Measurements from ENCODE around the gene ITGB1BP1. TPM values are rescaled to one million over a fixed set of nuclear protein-coding genes. Genes with fewer than 3 reads are reported as not detected.

The ITGB1BP1 gene
- total RNA-seq, 2 experiments from 2014 or later: 24.4 to 25.0 TPM

DNA sequence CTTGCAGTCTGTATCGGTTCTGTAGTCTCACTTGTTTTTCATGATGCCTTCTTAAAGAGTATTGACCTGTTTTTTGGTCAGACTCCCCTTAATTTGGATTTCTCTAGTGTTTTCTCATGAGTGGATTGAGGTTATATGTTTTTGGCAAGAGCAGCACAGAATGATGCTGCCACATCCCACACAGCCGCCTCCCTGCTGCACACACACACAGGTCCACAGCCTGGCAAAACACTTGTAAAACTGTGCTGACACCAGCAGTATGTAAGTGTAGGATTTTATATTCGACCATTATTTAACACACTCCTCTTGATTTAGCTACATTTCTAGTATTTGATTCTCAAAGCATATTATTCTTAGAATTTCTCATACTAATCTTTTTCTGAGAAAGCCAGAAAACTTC is 68.1 kb downstream of the ITGB1BP1 start:
- Mint-ChIP-seq H3K4me3 (no peak overlapping the region), H3K27ac (no peak overlapping the region), H3K9me3 (no peaks in the 10 kb centered on the region), H3K4me1 (ENCODE audit: low read depth) (no peaks in the 10 kb centered on the region), H3K27me3 (peaks cover 41% of the 10 kb centered on the region), H3K36me3 (ENCODE audit: low read depth) (no peaks in the 10 kb centered on the region)
- Histone ChIP-seq H3K4me1 (ENCODE audit: insufficient read depth, low read length) (no peaks in the 10 kb centered on the region), H3K36me3 (ENCODE audit: insufficient read depth, low read length) (no peaks in the 10 kb centered on the region), H3K27ac (ENCODE audit: low read depth in 1 of 2, low read length in 2 of 2) (no peak overlapping the region), H3K9me3 (ENCODE audit: control insufficient read depth in 1 of 2, insufficient read depth in 1 of 2, low read length in 2 of 2) (no peaks in the 10 kb centered on the region), H3K4me3 (ENCODE audit: low read length) (no peak overlapping the region), H3K27me3 (ENCODE audit: control insufficient read depth in 1 of 2, insufficient read depth in 2 of 2, low read length in 2 of 2) (peaks cover 0 to 4% of the 10 kb centered on the region in 2 experiments)
- TF ChIP-seq CTCF (IDR thresholded peaks at IDR 0.05): no peak
- DNase-seq: no peak
- CTCF ChIA-PET: no interaction called here
- ATAC-seq (ENCODE audit: poor library complexity): no peak
- POLR2A ChIA-PET: no interaction called here
- intact Hi-C loops (cut with DNase I, micrococcal nuclease): no loop called here

DNA sequence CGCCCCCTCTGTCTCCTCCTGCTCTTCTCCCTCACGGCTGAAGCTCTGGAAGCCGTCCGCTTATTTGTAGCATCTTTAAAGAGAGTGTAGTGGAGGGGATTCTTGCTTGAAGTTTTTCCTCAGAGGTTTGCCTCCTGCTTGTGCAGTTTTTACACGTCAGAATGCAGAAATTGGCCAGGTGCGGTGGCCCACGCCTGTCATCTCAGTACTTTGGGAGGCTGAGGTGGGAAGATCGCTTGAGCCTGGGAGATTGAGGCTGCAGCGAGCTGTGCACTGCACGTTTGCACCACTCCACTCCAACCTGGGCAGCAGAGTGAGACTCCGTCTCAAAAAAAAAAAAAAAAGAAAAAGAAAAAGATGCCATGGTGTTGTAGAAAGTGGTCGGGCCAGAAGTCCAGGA is 69.0 kb downstream of the ITGB1BP1 start:
- H3K27me3 Mint-ChIP-seq: peaks cover 37% of the 10 kb centered on the region
- no peak overlapping the region for H3K27ac ChIP-seq (ENCODE audit: low read depth in 1 of 2, low read length in 2 of 2)
- no peaks in the 10 kb centered on the region for H3K36me3 Mint-ChIP-seq (ENCODE audit: low read depth)
- no peaks in the 10 kb centered on the region for H3K4me1 ChIP-seq (ENCODE audit: insufficient read depth, low read length)
- CTCF ChIA-PET: no interaction called here
- no peaks in the 10 kb centered on the region for H3K9me3 Mint-ChIP-seq
- peaks cover 0 to 4% of the 10 kb centered on the region in 2 experiments for H3K27me3 ChIP-seq (ENCODE audit: control insufficient read depth in 1 of 2, insufficient read depth in 2 of 2, low read length in 2 of 2)
- intact Hi-C loops (cut with DNase I, micrococcal nuclease): no loop called here
- DNase-seq (no peak), ATAC-seq (ENCODE audit: poor library complexity) (no peak)
- no peak overlapping the region for H3K4me3 ChIP-seq (ENCODE audit: low read length)
- TF ChIP-seq CTCF (IDR thresholded peaks at IDR 0.05): no peak
- no peak overlapping the region for H3K4me3 Mint-ChIP-seq
- H3K9me3 ChIP-seq (ENCODE audit: control insufficient read depth in 1 of 2, insufficient read depth in 1 of 2, low read length in 2 of 2): no peaks in the 10 kb centered on the region
- POLR2A ChIA-PET: no interaction called here
- no peak overlapping the region for H3K27ac Mint-ChIP-seq
- no peaks in the 10 kb centered on the region for H3K4me1 Mint-ChIP-seq (ENCODE audit: low read depth)
- no peaks in the 10 kb centered on the region for H3K36me3 ChIP-seq (ENCODE audit: insufficient read depth, low read length)

Other genes with a start within 250 kb of the ITGB1BP1 start
- under 1 TPM in 1 of 2 experiments, not detected in 1; 0.16 TPM for gene ASAP2, start 216.7 kb downstream of the ITGB1BP1 start, total RNA-seq
- gene CPSF3, start 126 bp upstream of the ITGB1BP1 start, total RNA-seq: 10 to 100 TPM; 13.2 to 13.8 TPM
- 10 to 100 TPM; 54.8 to 57.3 TPM for gene IAH1, start 51.0 kb upstream of the ITGB1BP1 start, total RNA-seq
- 10 to 100 TPM; 21.4 to 21.6 TPM for gene ADAM17, start 132.3 kb upstream of the ITGB1BP1 start, total RNA-seq
- 100 to 1,000 TPM in 1 of 2 experiments, 10 to 100 TPM in 1; 95.8 to 101 TPM for gene YWHAQ, start 207.5 kb upstream of the ITGB1BP1 start, total RNA-seq